ENCODE results near the gene F2R.

F2R gene

DNA sequence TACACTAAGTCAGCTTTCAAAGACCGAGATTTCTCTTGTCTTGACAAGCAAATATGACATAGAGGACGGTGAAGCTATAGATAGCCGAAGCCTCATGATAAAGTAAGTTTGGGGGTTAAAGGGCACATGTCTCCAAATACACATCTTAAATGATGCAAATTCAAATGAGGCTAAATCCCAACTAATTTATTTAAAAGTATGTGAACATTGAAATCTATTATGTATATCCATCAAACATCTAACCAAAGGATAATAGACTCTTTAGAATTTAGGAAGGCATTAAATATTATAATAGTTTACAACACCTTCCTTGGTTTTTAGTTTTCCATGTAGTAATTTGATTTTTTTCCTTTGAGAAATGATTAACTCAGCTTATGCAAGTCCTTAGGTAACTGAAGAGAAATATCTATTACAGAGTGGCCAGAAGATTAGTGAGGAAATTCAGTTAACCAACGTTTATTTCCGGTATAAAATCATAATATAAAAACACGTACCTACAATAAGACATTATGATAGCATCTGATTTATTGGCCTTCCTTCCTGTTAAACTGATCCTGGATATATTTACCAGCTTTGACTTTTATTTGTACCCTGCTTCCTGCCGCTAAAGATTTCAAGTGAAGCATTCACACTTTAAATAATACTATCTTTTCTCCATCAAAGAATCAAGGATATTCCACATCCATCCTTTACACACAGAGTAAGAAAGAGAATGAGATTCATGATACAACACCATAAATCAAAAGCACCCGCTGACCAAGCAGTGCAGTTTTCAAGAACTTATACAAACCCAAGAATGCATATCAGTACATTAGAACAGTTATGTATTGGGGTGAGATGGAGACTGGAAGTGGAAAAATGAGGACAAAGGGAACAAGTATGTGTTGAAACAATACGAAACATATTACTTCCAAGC, 31.9 kb upstream of the F2R start:
- Mint-ChIP-seq H3K4me3 (no peak overlapping the region), H3K27ac (no peak overlapping the region), H3K36me3 (peaks cover 64% of the 10 kb centered on the region)

GRCh38 chr5:76684756-76685519, 31.0 kb upstream of the F2R start:
- Mint-ChIP-seq H3K36me3 (peaks cover 64% of the 10 kb centered on the region), H3K4me3 (no peak overlapping the region), H3K9me3 (no peaks in the 10 kb centered on the region), H3K27ac (no peak overlapping the region), H3K4me1 (no peaks in the 10 kb centered on the region), H3K27me3 (no peaks in the 10 kb centered on the region)
- CTCF ChIA-PET, result no interaction called here
- no peak for DNase-seq

More for the DNA sequence above, 31.9 kb upstream of the F2R start:
- no peaks in the 10 kb centered on the region for H3K4me1 Mint-ChIP-seq
- H3K9me3 Mint-ChIP-seq, result no peaks in the 10 kb centered on the region
- no peaks in the 10 kb centered on the region for H3K27me3 Mint-ChIP-seq
- CTCF ChIA-PET, result no interaction called here
- no peak for DNase-seq

GRCh38 chr5:76685704-76686103, 30.2 kb upstream of the F2R start:
- no peaks in the 10 kb centered on the region for H3K9me3 Mint-ChIP-seq
- CTCF ChIA-PET, result no interaction called here
- H3K4me3 Mint-ChIP-seq, result no peak overlapping the region
- no peaks in the 10 kb centered on the region for H3K27me3 Mint-ChIP-seq
- H3K36me3 Mint-ChIP-seq, result peaks cover 62% of the 10 kb centered on the region
- peaks cover 2% of the 10 kb centered on the region for H3K4me1 Mint-ChIP-seq
- no peak overlapping the region for H3K27ac Mint-ChIP-seq
- no peak for DNase-seq

GRCh38 chr5:76688212-76688611, 27.7 kb upstream of the F2R start:
- no peak for DNase-seq
- no peaks in the 10 kb centered on the region for H3K9me3 Mint-ChIP-seq
- peaks cover 60% of the 10 kb centered on the region for H3K36me3 Mint-ChIP-seq
- CTCF ChIA-PET, result interaction anchor here (1.2 kb wide), 1 partner anchor 48 kb away, joined by 3 read pairs; no protein-coding TSS in a partner anchor
- H3K4me3 Mint-ChIP-seq, result no peak overlapping the region
- H3K27me3 Mint-ChIP-seq, result no peaks in the 10 kb centered on the region
- H3K4me1 Mint-ChIP-seq, result peaks cover 6% of the 10 kb centered on the region
- no peak overlapping the region for H3K27ac Mint-ChIP-seq

DNA sequence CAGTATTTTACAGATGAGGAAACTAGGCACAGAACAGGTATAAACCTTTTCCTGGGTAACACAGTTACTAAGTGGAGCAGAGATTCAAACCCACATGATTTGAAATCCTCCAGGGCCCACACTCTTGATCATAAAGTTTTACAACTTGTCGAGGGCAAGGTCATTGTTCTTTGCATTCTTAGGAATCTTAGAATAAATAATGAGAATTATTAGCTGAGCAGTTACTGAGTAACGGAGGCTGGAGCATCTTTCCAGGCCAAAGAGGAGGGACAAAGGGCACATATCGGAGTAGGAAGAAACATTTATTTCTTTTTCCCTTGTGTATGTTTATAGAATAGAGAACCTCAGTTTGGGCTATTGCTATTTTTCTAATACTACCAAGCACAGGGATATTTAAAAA, 27.1 kb upstream of the F2R start:
- no peak for DNase-seq
- CTCF ChIA-PET, result no interaction called here
- Mint-ChIP-seq H3K36me3 (peaks cover 59% of the 10 kb centered on the region), H3K4me3 (no peak overlapping the region), H3K4me1 (peaks cover 6% of the 10 kb centered on the region), H3K27ac (no peak overlapping the region), H3K9me3 (no peaks in the 10 kb centered on the region), H3K27me3 (no peaks in the 10 kb centered on the region)

GRCh38 chr5:76689321-76690036, 26.4 kb upstream of the F2R start:
- no peak overlapping the region for H3K27ac Mint-ChIP-seq
- no peak for DNase-seq
- peaks cover 6% of the 10 kb centered on the region for H3K4me1 Mint-ChIP-seq
- no peaks in the 10 kb centered on the region for H3K27me3 Mint-ChIP-seq
- H3K9me3 Mint-ChIP-seq, result no peaks in the 10 kb centered on the region
- CTCF ChIA-PET, result no interaction called here
- no peak overlapping the region for H3K4me3 Mint-ChIP-seq
- peaks cover 56% of the 10 kb centered on the region for H3K36me3 Mint-ChIP-seq

DNA sequence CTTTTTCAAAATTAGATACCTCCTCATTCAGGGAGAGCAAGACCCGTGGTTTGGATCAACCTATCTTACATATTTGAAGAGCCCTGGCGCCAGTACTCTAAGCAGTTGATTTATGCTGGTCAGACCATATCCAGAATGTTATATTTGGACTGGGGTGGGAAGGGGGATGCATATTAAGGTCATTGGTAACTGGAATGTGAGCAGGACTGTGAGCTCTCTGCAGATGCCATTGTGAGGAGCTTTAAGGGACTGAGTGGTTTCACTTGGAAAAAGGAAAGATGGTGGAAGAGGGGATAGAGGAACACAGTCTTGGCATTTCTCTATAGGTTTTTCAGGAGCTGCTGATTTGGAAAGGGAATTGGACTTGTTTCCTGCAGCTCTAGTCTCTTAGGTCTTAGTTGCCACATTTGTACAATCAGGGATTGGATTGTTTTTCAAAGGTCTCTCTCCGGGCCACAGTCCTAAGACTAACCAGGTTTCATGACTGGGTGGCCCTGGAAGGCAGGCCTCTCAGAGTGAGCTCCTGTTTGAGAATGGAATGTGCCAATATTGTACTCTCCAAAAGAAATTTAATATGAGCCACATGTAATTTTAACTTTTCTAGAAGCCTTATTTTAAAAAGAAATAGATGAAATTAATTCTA, 25.8 kb upstream of the F2R start:
- H3K27me3 Mint-ChIP-seq, result no peaks in the 10 kb centered on the region
- peaks cover 6% of the 10 kb centered on the region for H3K4me1 Mint-ChIP-seq
- H3K27ac Mint-ChIP-seq, result no peak overlapping the region
- CTCF ChIA-PET, result no interaction called here
- H3K9me3 Mint-ChIP-seq, result no peaks in the 10 kb centered on the region
- peaks cover 56% of the 10 kb centered on the region for H3K36me3 Mint-ChIP-seq
- DNase-seq, result no peak
- H3K4me3 Mint-ChIP-seq, result no peak overlapping the region

DNA sequence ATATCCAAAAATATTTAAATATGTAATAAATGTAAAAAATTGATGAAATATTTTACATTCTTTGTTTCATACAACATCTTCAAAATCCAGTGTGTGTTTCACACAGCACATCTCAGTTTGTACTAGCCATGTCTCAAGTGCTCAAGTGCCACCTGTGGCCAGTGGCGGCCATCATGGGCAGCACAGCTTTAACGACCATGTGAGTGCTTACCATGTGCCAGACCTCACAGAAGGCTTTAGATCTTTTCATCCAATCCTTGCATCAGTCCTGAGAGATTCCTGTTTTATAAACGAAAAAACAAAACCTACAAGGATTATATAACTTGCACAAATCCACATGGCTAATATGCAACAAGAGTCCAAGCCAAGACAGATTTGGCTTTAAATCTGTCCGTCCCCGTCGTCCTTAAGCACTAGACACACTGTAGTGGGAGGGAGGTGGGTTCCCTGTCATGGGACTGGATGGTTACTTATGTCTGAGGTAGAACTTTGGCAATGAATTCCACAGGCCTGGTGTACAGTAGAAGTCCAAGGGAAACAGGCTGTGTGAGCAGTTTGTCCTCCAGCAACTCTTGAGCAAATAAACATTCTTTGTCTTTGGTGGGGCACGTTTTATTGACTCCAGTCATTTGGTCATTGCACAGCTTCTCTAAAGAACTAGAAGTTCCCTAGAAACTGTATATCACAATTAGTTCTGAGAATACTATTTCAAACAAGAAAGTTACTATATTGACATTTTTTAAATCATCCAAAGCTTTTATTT, 25.0 kb upstream of the F2R start:
- H3K27ac Mint-ChIP-seq, result no peak overlapping the region
- no peaks in the 10 kb centered on the region for H3K9me3 Mint-ChIP-seq
- CTCF ChIA-PET, result no interaction called here
- H3K4me1 Mint-ChIP-seq, result peaks cover 6% of the 10 kb centered on the region
- H3K36me3 Mint-ChIP-seq, result peaks cover 57% of the 10 kb centered on the region
- H3K4me3 Mint-ChIP-seq, result no peak overlapping the region
- no peaks in the 10 kb centered on the region for H3K27me3 Mint-ChIP-seq
- no peak for DNase-seq

GRCh38 chr5:76691467-76692273, 24.3 kb upstream of the F2R start:
- Mint-ChIP-seq H3K4me3 (no peak overlapping the region), H3K27ac (peak overlapping the region; percentile 68), H3K27me3 (no peaks in the 10 kb centered on the region), H3K36me3 (peaks cover 63% of the 10 kb centered on the region), H3K9me3 (no peaks in the 10 kb centered on the region), H3K4me1 (peaks cover 6% of the 10 kb centered on the region)
- DNase-seq, result no peak
- CTCF ChIA-PET, result no interaction called here

- Mint-ChIP-seq H3K9me3 (no peaks in the 10 kb centered on the region), H3K36me3 (peaks cover 59% of the 10 kb centered on the region), H3K27ac (no peak overlapping the region), H3K4me1 (peaks cover 6% of the 10 kb centered on the region), H3K27me3 (no peaks in the 10 kb centered on the region), H3K4me3 (no peak overlapping the region)
- CTCF ChIA-PET, result no interaction called here
- no peak for DNase-seq
Measured at GRCh38 chr5:76692274-76692540, 23.7 kb upstream of the F2R start.

DNA sequence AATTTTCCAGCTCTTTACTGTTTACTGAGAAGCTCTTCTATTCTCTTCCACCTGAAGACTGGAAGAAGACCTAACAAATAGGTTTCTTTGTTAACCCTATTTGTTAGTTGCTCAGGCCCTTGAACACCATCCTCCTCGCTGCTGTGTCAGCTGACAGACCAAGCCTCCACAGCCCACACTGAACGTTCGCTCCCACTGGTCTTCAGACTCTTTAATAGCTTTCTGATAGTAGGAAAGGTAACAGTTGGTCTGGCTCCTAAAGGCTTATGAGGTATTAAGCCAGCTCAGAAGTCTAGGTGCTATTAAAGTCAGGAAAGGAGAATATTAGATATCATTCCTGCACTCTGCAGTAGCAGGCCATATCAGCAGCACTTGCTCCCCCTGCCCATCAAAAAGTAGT, 23.3 kb upstream of the F2R start:
- Mint-ChIP-seq H3K36me3 (peaks cover 57% of the 10 kb centered on the region), H3K27me3 (no peaks in the 10 kb centered on the region), H3K4me3 (no peak overlapping the region), H3K9me3 (no peaks in the 10 kb centered on the region), H3K4me1 (peaks cover 6% of the 10 kb centered on the region), H3K27ac (no peak overlapping the region)
- no peak for DNase-seq
- CTCF ChIA-PET, result no interaction called here

DNA sequence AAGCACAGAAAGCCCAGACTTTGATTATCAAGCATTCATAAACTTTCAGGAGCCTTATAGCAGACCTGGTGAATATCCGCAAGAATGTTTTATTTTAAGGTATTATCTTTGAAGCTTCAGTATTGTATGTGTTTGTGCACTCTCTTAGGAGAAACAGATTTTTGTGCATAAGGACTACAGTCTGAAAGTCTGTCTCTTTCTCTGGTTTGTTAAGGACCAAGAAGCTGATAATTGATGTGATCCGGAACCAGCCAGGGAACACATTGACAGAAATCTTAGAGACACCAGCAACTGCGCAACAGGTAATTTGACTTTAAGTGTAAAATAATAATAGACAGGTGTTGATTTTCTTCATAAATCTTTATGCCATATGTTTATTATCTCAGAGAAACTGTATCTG, 22.8 kb upstream of the F2R start:
- peaks cover 57% of the 10 kb centered on the region for H3K36me3 Mint-ChIP-seq
- H3K4me3 Mint-ChIP-seq, result no peak overlapping the region
- H3K27me3 Mint-ChIP-seq, result no peaks in the 10 kb centered on the region
- peaks cover 6% of the 10 kb centered on the region for H3K4me1 Mint-ChIP-seq
- CTCF ChIA-PET, result no interaction called here
- DNase-seq, result no peak
- no peaks in the 10 kb centered on the region for H3K9me3 Mint-ChIP-seq
- no peak overlapping the region for H3K27ac Mint-ChIP-seq

DNA sequence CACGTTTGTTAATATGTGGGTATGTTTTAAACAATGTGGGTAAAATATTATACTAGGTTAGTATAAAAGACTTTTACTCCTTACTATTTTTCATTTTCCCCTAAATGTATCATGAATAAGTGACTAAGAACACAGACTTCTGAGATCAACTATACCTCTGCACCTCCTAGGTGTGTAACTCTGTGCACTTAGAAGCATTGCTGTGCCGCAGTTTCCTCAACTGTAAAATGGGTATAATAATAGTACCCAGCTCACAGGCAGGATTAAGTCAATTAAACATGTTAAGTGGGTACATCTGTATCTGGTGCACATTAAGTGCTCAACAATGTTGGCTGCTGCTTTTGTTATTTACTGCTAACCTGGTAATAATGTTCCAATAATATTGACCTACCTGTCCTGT, 21.6 kb upstream of the F2R start:
- Mint-ChIP-seq H3K9me3 (no peaks in the 10 kb centered on the region), H3K4me1 (peaks cover 6% of the 10 kb centered on the region), H3K36me3 (peaks cover 57% of the 10 kb centered on the region), H3K27me3 (no peaks in the 10 kb centered on the region), H3K4me3 (no peak overlapping the region), H3K27ac (no peak overlapping the region)
- DNase-seq, result no peak
- CTCF ChIA-PET, result no interaction called here
